GM12878 (cell line): ENCODE measurements around the gene RET. TPM values are rescaled to one million over a fixed set of nuclear protein-coding genes. Genes with fewer than 3 reads are reported as not detected.
A peak's percentile ranks its signal among the peaks of the same experiment; 100 is the strongest.

Experiments used
- ATAC-seq: fragments of 200-7000 bp; cut with Tn5 transposase; 3 replicates; pipeline ENCODE4 v1.9.1; 2020; ENCODE audit warnings: mild to moderate bottlenecking, moderate library complexity
- BruUV-seq: library from RNA; stranded (reverse); fragments of 400-500 nt; replicated peaks from 2 replicates; lab custom pipeline; 2021; lab: Mats Ljungman, UMichigan
- CTCF ChIA-PET: fragments of 300-600 bp; sonication (Branson Sonifier 250); formaldehyde crosslinking; extraction: SDS; loops from one replicate; lab custom pipeline; 2021; ENCODE audit warnings: inconsistent platforms; lab: Yijun Ruan, JAX
- POLR2A ChIA-PET: fragments of 350-600 bp; formaldehyde crosslinking; extraction: SDS; loops from one replicate; lab custom pipeline; 2021; ENCODE audit warnings: inconsistent platforms; lab: Charles Lee
- RAD21 ChIA-PET: fragments of 300-600 bp; sonication (Branson Sonifier 250); formaldehyde crosslinking; loops from one replicate; lab custom pipeline; 2023; ENCODE audit warnings: antibody characterized with exemption; ENCODE audit not compliant: unreplicated experiment; lab: Charles Lee
- SMC1A ChIA-PET: fragments of 300-600 bp; sonication (Branson Sonifier 250); formaldehyde crosslinking; loops from one replicate; lab custom pipeline; 2023; ENCODE audit not compliant: unreplicated experiment, uncharacterized antibody; lab: Charles Lee
- DNase-seq: peaks from one replicate; pipeline ENCODE4 v3.0.0-alpha.2; 2011; ENCODE audit warnings: low read depth, low spot score
- FAIRE-seq: peaks from 3 replicates; lab custom pipeline; 2011; peaks lifted over from hg19 to GRCh38; lab: Jason Lieb, UNC
- H2AFZ ChIP-seq: 2 replicates; pipeline ENCODE4 v1.6.0; 2011; ENCODE audit warnings: low read depth, low read length, control low read depth; ENCODE audit not compliant: control insufficient read depth
- H3K27ac ChIP-seq: 2 replicates; pipeline ENCODE4 v1.5.1; 2011; ENCODE audit warnings: control low read depth; ENCODE audit not compliant: control insufficient read depth, insufficient read depth
- H3K27me3 ChIP-seq, 2 experiments: replicated peaks in 1 of 2; 2 replicates each; pipeline versions ENCODE4 v1.6.0 to v1.6.1; 2011; ENCODE audit warnings: low read length in 1 of 2; ENCODE audit not compliant: control insufficient read depth in 2 of 2, insufficient read depth in 2 of 2
- H3K36me3 ChIP-seq, 2 experiments: 2 replicates each; pipeline ENCODE4 v1.5.1; 2011; ENCODE audit warnings: low read length in 1 of 2; ENCODE audit not compliant: control insufficient read depth in 2 of 2, insufficient read depth in 2 of 2
- H3K4me1 ChIP-seq: 2 replicates; pipeline ENCODE4 v1.6.1; 2011; ENCODE audit warnings: mild to moderate bottlenecking, low read length, moderate library complexity, mixed read lengths; ENCODE audit not compliant: control insufficient read depth, insufficient read depth
- H3K4me2 ChIP-seq: 2 replicates; pipeline ENCODE4 v1.6.0; 2011; ENCODE audit warnings: control low read depth; ENCODE audit not compliant: control insufficient read depth, insufficient read depth
- H3K4me3 ChIP-seq: fragments of 200-600 bp; sonication (generic); 2 replicates; pipeline ENCODE4 v1.5.1; 2016
- H3K79me2 ChIP-seq: 2 replicates; pipeline ENCODE4 v1.6.0; 2011; ENCODE audit warnings: low read length; ENCODE audit not compliant: control insufficient read depth, insufficient read depth
- H3K9ac ChIP-seq: 2 replicates; pipeline ENCODE4 v1.8.0; 2011; ENCODE audit warnings: low read length, control low read depth, mixed read lengths; ENCODE audit not compliant: control insufficient read depth, insufficient read depth
- H3K9me3 ChIP-seq: replicated peaks from 3 replicates; pipeline ENCODE4 v1.5.1; 2011; ENCODE audit warnings: mild to moderate bottlenecking, low read length; ENCODE audit not compliant: control insufficient read depth, insufficient read depth
- H4K20me1 ChIP-seq: 2 replicates; pipeline ENCODE4 v1.6.0; 2011; ENCODE audit not compliant: control insufficient read depth, insufficient read depth
- BCL11A ChIP-seq: IDR thresholded peaks from 2 replicates; pipeline ENCODE4 v1.6.1; 2011; ENCODE audit warnings: low read depth, low read length
- BHLHE40 ChIP-seq, 2 experiments: fragments of 450-650 bp in 1 of 2; IDR thresholded peaks; 2 replicates each; pipeline ENCODE4 v1.6.1; 2011 to 2017; ENCODE audit warnings: low read depth in 2 of 2, borderline replicate concordance in 1 of 2, improper control_type of control experiment in 1 of 2, low read length in 1 of 2, mild to moderate bottlenecking in 1 of 2
- POU2F2 ChIP-seq: IDR thresholded peaks from 3 replicates; pipeline ENCODE4 v1.6.1; 2011; ENCODE audit warnings: low read depth, mild to moderate bottlenecking, low read length, borderline replicate concordance
- WGBS: methylation state at CpG from one replicate; pipeline ENCODE4 v1.1.6; 2016; ENCODE audit warnings: low lambda C conversion rate; ENCODE audit not compliant: insufficient replicate concordance, insufficient coverage; ENCODE audit errors: missing lambda C conversion rate; 5-methylcytosine and 5-hydroxymethylcytosine counted together
- in situ Hi-C: fragments of 300-500 bp; cut with MboI; formaldehyde crosslinking; loops from 9 replicates; pipeline ENCODE4 v1.14.3; 2018; ENCODE audit warnings: mixed read lengths
- intact Hi-C: fragments of 100-400 bp; cut with micrococcal nuclease; formaldehyde crosslinking; loops from one replicate; pipeline ENCODE4 v1.14.2; 2022; ENCODE audit not compliant: unreplicated experiment
- polyA plus RNA-seq, 11 experiments: library from polyadenylated mRNA; depleted of rRNA in 4 of 11; unstranded in 6 of 11; stranded (reverse) in 5 of 11; fragments of >200 nt; fragmentation: Nextera tagmentation in 4 of 11; fragmentation: Illumina TruSeq in 1 of 11; extraction: Ambion mirVana in 4 of 11; extraction: Trizol in 1 of 11; gene quantifications; 1 replicate in 1 of 11; 2 replicates in 10 of 11; pipeline versions ENCODE4 v1.2.1 to v1.2.3, GENCODE V29; 2011 to 2016; ENCODE audit warnings: inconsistent platforms in 2 of 11, missing spikeins in 2 of 11, low read depth in 1 of 11
- total RNA-seq, 4 experiments: library from RNA; depleted of rRNA in 3 of 4; stranded (reverse); fragments of >200 nt in 3 of 4; fragmentation: Illumina TruSeq in 1 of 4; extraction: Trizol in 1 of 4; gene quantifications; 2 replicates each; pipeline versions ENCODE4 v1.2.1 to v1.2.3, GENCODE V29; 2013 to 2021
- TF ChIP-seq, protein P1 (sequence below): fragments of 450-650 bp; formaldehyde crosslinking; IDR thresholded peaks from 2 replicates; pipeline ENCODE4 v1.5.0; 2022; ENCODE audit warnings: mild to moderate bottlenecking, missing genetic modification characterization

The RET gene
- total and polyA plus RNA-seq, 10 of the 15 experiments (the other 5 are each of a cell fraction or from before 2014, with no cell fraction given), result not detected

GRCh38 chr10:43120929-43121314 is 44.1 kb downstream of the RET start (continued):
- TF ChIP-seq POU2F2, result no peak
- TF ChIP-seq, protein P1, sequence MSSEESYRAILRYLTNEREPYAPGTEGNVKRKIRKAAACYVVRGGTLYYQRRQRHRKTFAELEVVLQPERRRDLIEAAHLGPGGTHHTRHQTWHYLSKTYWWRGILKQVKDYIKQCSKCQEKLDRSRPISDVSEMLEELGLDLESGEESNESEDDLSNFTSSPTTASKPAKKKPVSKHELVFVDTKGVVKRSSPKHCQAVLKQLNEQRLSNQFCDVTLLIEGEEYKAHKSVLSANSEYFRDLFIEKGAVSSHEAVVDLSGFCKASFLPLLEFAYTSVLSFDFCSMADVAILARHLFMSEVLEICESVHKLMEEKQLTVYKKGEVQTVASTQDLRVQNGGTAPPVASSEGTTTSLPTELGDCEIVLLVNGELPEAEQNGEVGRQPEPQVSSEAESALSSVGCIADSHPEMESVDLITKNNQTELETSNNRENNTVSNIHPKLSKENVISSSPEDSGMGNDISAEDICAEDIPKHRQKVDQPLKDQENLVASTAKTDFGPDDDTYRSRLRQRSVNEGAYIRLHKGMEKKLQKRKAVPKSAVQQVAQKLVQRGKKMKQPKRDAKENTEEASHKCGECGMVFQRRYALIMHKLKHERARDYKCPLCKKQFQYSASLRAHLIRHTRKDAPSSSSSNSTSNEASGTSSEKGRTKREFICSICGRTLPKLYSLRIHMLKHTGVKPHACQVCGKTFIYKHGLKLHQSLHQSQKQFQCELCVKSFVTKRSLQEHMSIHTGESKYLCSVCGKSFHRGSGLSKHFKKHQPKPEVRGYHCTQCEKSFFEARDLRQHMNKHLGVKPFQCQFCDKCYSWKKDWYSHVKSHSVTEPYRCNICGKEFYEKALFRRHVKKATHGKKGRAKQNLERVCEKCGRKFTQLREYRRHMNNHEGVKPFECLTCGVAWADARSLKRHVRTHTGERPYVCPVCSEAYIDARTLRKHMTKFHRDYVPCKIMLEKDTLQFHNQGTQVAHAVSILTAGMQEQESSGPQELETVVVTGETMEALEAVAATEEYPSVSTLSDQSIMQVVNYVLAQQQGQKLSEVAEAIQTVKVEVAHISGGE (CRISPR knock-in tag), result no peak
- TF ChIP-seq BCL11A, result no peak

- CTCF ChIA-PET, result interaction anchor here (0.7 to 2.2 kb wide), 5 partner anchors 8 to 83 kb away, joined by 3 to 17 read pairs (median 3); partner anchors contain the start of gene CSGALNACT2
- TF ChIP-seq POU2F2, result no peak
- TF ChIP-seq BHLHE40 (IDR thresholded peaks at IDR 0.05; ENCODE audit: borderline replicate concordance in 1 of 2, low read depth in 2 of 2, low read length in 1 of 2), result peak in 1 of 2 experiments; percentile 20; a peak in 1 of 4 replicates
- no peak for DNase-seq
- Histone ChIP-seq H3K9ac (no peak overlapping the region; the same call in 1 of the 2 replicates), H3K4me3 (no peak overlapping the region), H4K20me1 (no peaks in the 10 kb centered on the region), H3K36me3 (no peaks in the 10 kb centered on the region), H3K79me2 (no peaks in the 10 kb centered on the region), H3K9me3 (no peaks in the 10 kb centered on the region), H3K27ac (no peak overlapping the region), H3K4me2 (peak overlapping the region; percentile 38; the same call in 1 of the 2 replicates), H3K4me1 (peaks cover 17% of the 10 kb centered on the region), H2AFZ (peak overlapping the region; percentile 36), H3K27me3 (no peaks in the 10 kb centered on the region)
- peak; percentile 38 for ATAC-seq
- BruUV-seq, result no TSS peak
- SMC1A ChIA-PET, result interaction anchor here (1.1 to 1.5 kb wide), 5 partner anchors 9 to 227 kb away, joined by 3 to 4 read pairs (median 3); no protein-coding TSS in a partner anchor
- WGBS, result 100% methylated on average over 1 of the region's 1 CpG
- FAIRE-seq, result no peak
- POLR2A ChIA-PET, result interaction anchor here (0.9 to 1.3 kb wide), 3 partner anchors 20 to 30 kb away, joined by 3 to 8 read pairs (median 6); no protein-coding TSS in a partner anchor
- in situ Hi-C loops (loop anchor here (25.0 kb wide), 2 partner anchors 109 to 934 kb away; no protein-coding TSS in a partner anchor), intact Hi-C loops (no loop called here)
- RAD21 ChIA-PET, result interaction anchor here (1.4 to 2.5 kb wide), 6 partner anchors 8 to 38 kb away, joined by 4 to 9 read pairs (median 6); partner anchors contain the start of gene CSGALNACT2
Measured at GRCh38 chr10:43121444-43121843, 44.6 kb downstream of the RET start.
